Epidermal melanocyte (primary cell): Measurements from ENCODE around the gene FAM72C.
"Not testable (repeated sequence)": the region's sequence is repeated elsewhere in the genome, so short reads cannot be mapped to it uniquely, and the experiment has no call there.

Experiments used
- DNase-seq: peaks from one replicate; pipeline ENCODE4 v3.0.0; 2011; ENCODE audit warnings: low spot score; ENCODE audit not compliant: insufficient read length

Gene FAM72C

DNA sequence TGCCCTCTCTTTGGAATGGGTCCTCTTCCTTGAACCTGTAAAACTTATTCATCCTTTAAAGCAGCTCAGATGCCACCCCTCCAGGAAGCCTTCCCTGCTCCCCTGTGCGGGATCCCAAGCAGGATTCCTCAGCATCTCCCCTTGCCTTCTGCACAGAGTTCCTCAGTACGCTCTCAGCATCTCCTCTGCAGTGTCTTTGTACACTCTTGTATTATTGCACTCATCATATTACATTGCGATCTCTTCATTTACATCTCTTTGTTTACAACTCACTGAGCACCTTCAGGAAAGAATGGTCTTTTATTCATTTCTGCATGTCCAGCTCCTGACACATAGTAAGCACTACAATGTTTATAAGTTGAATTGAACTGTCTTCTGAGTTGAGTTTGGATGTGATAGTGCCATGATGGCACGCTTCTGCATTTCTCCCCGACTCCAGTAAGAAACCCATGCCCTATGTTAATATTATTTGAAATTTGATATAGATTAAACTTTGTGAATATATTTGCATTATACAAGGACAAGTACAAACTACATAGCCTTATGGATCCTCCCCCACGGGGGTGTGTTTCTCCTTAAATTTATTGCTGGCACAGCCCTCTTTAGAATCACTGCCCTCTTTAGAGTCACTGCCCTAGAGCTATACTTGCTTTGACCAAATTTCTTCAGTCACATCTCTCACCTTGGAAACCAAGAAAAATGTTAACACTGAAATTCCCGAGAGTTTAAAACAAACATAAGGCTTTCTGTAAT, 13.1 kb upstream of the FAM72C start:
- DNase-seq, result not testable (repeated sequence)

DNA sequence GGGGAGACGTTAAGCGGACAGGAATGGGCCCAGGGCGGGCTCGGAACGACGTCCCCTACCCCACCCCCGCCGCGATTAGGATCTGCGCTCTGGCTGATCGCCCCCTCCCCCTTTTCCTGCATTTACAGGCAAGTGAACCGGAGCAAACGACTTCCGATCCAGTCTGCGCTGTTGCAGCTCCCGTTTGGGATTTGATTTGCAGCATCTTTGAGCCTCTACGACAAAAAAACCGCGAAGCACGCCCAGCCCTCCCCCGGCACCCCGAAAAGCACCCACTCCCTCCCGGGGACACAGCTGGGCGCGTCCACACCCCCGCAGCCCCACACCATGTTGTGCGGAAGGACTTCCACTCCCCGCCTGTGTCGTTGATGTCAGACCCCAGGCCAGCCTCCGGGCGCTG, 2.6 kb upstream of the FAM72C start:
- DNase-seq, result not testable (repeated sequence)

DNA sequence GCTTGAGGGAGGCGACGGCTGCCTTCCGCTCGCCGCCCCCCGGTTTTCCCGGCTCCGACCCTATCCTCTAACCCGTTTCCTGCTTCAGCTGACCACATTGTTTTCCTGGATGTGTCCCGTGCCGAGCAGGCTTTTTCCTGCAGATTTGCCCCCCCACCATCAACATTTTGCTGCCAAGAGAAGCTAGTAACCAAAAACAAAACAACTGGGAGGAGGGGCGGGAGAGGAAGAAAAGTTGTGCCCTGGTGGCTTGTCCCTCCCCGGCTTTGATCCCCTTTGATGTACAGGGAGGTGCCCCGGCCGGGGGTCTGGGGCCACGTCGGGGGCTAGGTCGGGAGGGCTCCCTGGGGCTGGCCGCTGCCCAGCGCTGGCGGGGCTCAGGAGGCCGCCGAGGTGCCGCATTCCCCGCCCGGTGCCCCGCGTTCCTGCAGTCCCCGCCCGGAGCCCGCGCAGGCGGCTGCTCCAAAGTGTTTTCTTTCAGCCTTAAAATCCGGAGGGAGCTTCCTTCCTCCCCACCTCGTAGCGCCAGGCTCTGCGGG, 2.2 kb upstream of the FAM72C start:
- not testable (repeated sequence) for DNase-seq

- DNase-seq, result not testable (repeated sequence)
Observed at GRCh38 chr1:143972753-143973326, 1.1 kb upstream of the FAM72C start.

DNA sequence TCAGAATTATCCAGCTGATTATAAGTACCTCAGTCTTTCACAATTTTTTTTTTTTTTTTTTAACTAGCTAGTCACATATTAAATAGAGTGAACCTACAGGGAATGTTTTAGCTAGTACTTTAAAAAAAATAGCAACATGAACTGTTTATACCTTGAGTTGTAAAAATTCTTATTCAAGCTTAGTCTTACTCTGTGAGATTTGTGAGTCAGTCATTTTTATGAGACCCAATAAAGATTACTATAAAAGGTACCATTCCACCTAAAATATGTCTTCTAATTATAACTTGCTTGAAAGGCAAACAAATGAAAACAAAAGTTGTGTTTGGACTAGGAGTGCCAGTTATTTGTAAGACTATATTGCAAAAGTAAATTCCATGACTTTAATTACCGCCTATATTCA, 5.9 kb downstream of the FAM72C start:
- not testable (repeated sequence) for DNase-seq

- DNase-seq, result not testable (repeated sequence)
Observed at GRCh38 chr1:143964294-143964693, 7.5 kb downstream of the FAM72C start.

DNA sequence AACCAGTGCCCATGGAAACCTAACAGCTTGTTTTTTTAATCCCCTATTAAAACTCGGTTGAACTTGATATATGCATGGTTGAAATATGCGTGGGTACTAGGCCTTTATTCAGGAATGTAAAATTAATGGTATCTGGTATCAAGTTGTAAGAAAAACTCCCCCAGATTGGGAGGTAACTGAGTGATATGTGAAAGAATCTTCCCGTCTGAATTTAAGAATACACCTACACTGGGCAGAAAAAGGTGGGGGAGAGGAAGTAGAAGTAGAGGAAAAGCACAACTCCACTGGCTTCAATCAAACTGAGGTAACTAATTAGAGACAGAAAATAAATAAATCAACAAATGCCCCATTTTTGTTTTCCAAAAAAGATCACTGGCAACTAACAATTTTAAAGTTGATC, 15.9 kb downstream of the FAM72C start:
- not testable (repeated sequence) for DNase-seq

GRCh38 chr1:143952913-143953312, 18.9 kb downstream of the FAM72C start:
- not testable (repeated sequence) for DNase-seq

DNA sequence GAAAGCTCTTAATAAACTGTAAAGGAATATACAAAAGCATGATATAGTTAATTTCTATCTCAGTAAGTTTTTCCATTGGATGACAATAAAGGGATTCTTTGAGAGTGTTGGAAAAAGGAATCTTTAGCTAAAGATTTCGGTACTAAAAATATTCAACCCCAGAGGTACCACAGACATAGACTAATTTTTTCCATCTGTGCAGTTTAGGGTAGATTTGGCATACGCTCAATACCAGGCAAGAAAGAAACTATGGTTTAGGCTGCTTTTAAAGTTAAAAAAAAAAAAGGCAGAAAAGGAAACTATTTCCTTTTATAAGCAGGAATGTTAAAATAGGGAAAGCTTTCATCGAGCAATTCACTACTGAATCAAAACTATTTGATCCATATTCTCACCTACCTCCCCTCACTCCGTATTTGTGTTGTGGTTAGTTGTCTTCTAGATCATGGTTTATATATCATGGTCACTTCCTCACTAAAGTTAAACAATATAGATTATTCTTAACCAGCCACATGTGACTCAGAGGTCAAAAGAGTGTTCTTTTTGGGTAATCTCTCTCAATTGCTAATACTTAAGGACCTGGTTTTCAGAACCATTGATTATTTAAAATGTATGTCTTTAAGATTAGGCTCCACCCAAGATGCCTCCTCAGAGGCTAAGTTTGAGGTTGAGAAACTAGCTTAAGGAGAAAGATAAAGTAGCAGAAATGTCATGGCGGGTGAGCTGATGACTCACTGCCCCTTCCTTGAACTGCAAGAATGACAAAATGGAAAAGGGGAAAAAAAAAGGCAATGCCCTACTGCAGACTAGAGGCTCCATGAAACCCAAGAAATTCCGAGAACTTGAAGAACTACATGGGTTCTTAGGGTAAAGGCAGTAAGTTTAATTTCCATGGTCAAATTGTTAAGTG, 20.0 kb downstream of the FAM72C start:
- DNase-seq, result not testable (repeated sequence)

DNA sequence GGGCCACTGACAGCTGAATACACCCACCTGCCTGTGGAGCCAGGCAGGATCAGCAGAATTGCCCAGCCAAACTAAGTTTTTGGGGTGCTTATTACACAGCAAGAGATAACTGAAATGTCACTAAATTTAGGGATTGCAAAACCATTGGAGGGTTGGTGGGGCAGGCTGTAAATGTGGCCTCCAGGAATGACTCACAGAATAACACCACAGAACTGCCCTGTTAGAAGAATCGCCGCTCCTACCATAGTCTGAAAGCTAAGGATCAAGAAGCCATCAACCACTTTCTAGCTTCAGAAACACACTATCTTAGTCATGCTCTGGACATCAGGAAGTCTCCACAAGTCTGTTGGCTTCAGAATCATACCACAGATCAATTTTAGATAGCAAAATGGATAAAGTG, 24.0 kb downstream of the FAM72C start:
- DNase-seq, result not testable (repeated sequence)

- DNase-seq, result not testable (repeated sequence)
Observed at GRCh38 chr1:143945253-143945652, 26.5 kb downstream of the FAM72C start.

GRCh38 chr1:143944576-143945240, 27.1 kb downstream of the FAM72C start:
- DNase-seq, result not testable (repeated sequence)

DNA sequence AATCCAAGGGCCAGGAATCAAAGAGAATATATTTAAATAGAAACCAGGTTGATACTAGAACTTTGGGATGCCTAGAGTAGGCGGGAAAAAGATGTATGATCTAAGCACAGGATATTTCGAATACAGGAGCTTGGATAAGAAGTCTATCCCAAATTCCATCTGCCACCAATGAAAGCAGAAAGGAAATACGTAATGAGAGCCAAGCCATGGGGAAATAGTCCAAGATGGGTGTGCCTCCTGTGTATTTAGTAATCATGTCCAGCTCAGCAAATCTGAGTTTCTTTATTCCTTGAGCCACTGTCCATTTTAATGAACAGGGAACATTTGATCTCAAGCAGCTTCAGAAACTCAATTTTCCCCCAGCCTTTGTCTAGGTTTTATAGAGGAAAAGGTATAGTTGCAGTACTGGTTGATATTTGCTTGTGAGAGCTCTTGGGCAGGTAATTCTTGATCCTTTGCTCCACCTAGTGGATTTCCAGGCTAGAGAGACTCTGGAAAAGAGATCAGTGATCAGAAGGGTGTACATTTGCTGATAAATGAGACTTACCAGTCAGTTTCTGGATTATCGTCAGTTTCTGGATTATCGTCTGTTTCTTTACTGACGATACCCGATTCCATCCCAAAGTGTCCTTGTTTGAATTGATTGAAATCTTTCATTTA, 28.3 kb downstream of the FAM72C start:
- DNase-seq, result not testable (repeated sequence)

DNA sequence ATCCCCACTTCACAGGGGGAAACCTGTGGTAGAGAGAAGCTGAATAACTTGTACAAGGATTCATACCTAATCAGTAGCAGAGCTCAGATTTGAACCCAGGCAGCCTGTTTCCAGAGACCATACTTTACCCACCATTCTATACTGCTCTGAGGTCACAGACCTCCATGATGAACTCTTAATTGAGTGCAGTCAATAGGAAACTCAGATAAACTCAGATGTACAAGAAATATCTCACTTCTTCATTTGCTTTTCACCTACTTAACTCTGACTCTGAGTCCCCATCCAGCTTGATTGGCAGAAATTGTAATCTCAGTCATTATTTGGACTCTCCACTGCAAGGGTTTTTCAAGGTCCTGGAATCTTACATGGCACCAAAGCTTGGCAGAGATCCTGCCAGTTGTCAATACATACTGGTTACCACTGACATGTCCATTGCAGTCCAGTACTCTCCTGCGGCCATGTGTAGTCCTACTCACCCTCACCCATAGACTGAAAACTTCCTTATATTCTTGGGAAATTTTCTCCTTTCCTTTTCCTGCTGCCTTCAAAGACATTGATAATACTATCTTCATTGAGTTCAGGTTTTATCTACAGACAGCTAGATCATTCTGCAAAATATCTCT, 29.4 kb downstream of the FAM72C start:
- DNase-seq, result not testable (repeated sequence)

DNA sequence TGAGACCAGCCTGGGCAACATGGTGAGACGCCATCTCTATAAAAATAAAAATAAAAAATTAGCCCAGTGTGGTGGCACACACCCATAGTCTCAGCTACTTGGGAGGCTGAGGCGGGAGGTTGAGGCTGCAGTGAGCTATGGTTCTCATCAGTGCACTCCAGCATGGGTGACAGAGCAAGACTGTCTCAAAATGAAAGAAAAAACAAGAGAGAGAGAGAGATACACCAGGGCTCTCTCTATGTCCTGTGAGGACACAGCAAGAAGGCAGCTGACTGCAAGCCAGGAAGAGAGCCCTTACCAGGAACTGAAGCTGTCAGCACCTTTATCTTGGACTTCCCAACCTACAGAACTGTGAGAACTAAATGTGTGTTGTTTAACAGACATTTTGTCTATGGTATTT, 32.1 kb downstream of the FAM72C start:
- DNase-seq, result not testable (repeated sequence)

DNA sequence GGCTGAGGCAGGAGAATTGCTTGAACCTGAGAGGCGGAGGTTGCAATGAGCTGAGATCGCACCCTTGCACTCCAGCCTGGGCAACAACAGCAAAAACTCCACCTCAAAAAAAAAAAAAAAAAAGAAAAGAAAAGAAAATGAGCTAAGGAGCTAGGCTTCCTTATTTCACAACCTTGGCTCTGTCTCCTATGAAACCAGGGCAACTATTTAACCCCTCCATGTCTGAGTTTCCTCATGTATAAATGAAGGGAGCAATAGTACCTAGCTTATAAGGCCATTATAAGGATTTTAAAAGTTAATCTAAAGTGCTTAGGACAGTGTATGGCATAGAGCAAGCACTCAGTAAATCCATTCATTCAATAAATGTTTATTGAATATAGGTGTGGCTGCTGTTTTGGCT, 32.9 kb downstream of the FAM72C start:
- DNase-seq, result not testable (repeated sequence)

DNA sequence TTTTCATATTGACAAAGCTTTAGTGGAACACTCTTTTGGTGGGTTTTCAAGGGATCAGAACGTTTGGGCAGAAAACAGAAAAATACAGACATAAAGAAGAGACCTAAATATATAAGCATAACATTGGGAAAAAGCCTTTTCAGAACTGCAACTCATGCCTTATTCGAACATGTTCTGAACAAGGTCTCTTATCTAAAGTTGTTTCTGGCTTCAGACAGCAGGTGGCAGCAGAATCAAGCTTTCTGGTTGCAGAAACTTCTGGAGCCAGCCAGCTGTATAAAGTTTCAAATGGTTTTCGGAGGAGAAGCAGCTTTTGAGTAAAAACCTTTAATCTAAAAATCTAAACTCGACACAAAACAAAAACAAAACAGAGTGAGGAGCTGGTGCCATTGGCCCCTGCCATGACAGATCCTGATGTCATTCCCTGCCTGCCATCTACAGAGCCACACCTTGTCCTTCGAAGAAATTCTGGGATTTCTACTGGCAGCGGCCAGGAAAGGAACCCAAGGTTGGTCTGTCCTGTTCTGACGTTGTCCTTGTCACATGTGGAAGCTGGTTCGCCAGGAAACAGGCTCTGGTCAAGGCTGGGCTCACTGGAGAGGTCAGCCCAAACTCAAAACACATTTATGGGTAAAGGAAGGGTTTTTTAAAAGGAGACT, 35.2 kb downstream of the FAM72C start:
- not testable (repeated sequence) for DNase-seq

- DNase-seq, result not testable (repeated sequence)
Observed at GRCh38 chr1:143919127-143919526, 52.7 kb downstream of the FAM72C start.

- DNase-seq, result not testable (repeated sequence)
Observed at GRCh38 chr1:143918552-143918951, 53.2 kb downstream of the FAM72C start.
